ENCODE data around the gene FAS.

The FAS gene

GRCh38 chr10:88990384-88991160 lies at the start of gene FAS:
TSS of gene FAS (plus strand) at chr10:88990798. CDS start at chr10:88990877, 79 bp downstream.
- peaks cover 32% of the 10 kb centered on the region for H3K4me1 ChIP-seq (ENCODE audit: control insufficient read depth, insufficient read depth, low read length)
- peak within 1 kb of the TSS; percentile 77 for H3K4me3 ChIP-seq (ENCODE audit: low read depth, low read length)
- peak within 1 kb of the TSS; percentile 3 for H3K27ac ChIP-seq (ENCODE audit: low read depth, low read length)
- peak within 1 kb of the TSS; percentile 29 for H3K9ac ChIP-seq (ENCODE audit: low read depth, low read length)
- H3K9me3 ChIP-seq (ENCODE audit: control insufficient read depth, insufficient read depth, low read length) = no peaks in the 10 kb centered on the region
- no peaks in the 10 kb centered on the region for H3K36me3 ChIP-seq (ENCODE audit: control insufficient read depth, insufficient read depth, low read length)
- peaks cover 32% of the 10 kb centered on the region for H3K27me3 ChIP-seq (ENCODE audit: control insufficient read depth, insufficient read depth, low read length)

- Histone ChIP-seq H3K27ac (ENCODE audit: low read depth, low read length) (no peak overlapping the region), H3K4me1 (ENCODE audit: control insufficient read depth, insufficient read depth, low read length) (no peaks in the 10 kb centered on the region), H3K27me3 (ENCODE audit: control insufficient read depth, insufficient read depth, low read length) (no peaks in the 10 kb centered on the region), H3K36me3 (ENCODE audit: control insufficient read depth, insufficient read depth, low read length) (no peaks in the 10 kb centered on the region), H3K9me3 (ENCODE audit: control insufficient read depth, insufficient read depth, low read length) (no peaks in the 10 kb centered on the region), H3K4me3 (ENCODE audit: low read depth, low read length) (no peak overlapping the region), H3K9ac (ENCODE audit: low read depth, low read length) (no peak overlapping the region)
These were observed 49.6 kb upstream of the FAS start for GRCh38 chr10:88941026-88941425.

- Histone ChIP-seq H3K9ac (ENCODE audit: low read depth, low read length) (no peak overlapping the region), H3K9me3 (ENCODE audit: control insufficient read depth, insufficient read depth, low read length) (no peaks in the 10 kb centered on the region), H3K27me3 (ENCODE audit: control insufficient read depth, insufficient read depth, low read length) (no peaks in the 10 kb centered on the region), H3K4me1 (ENCODE audit: control insufficient read depth, insufficient read depth, low read length) (no peaks in the 10 kb centered on the region), H3K36me3 (ENCODE audit: control insufficient read depth, insufficient read depth, low read length) (no peaks in the 10 kb centered on the region), H3K4me3 (ENCODE audit: low read depth, low read length) (no peak overlapping the region), H3K27ac (ENCODE audit: low read depth, low read length) (no peak overlapping the region)
These were observed 46.8 kb upstream of the FAS start for GRCh38 chr10:88943778-88944177.

- no peaks in the 10 kb centered on the region for H3K27me3 ChIP-seq (ENCODE audit: control insufficient read depth, insufficient read depth, low read length)
- no peaks in the 10 kb centered on the region for H3K4me1 ChIP-seq (ENCODE audit: control insufficient read depth, insufficient read depth, low read length)
- H3K27ac ChIP-seq (ENCODE audit: low read depth, low read length) = no peak overlapping the region
- H3K9me3 ChIP-seq (ENCODE audit: control insufficient read depth, insufficient read depth, low read length) = no peaks in the 10 kb centered on the region
- H3K36me3 ChIP-seq (ENCODE audit: control insufficient read depth, insufficient read depth, low read length) = no peaks in the 10 kb centered on the region
- H3K9ac ChIP-seq (ENCODE audit: low read depth, low read length) = no peak overlapping the region
- no peak overlapping the region for H3K4me3 ChIP-seq (ENCODE audit: low read depth, low read length)
These were observed 45.8 kb upstream of the FAS start for GRCh38 chr10:88944813-88945212.

- Histone ChIP-seq H3K36me3 (ENCODE audit: control insufficient read depth, insufficient read depth, low read length) (no peaks in the 10 kb centered on the region), H3K4me3 (ENCODE audit: low read depth, low read length) (no peak overlapping the region), H3K9me3 (ENCODE audit: control insufficient read depth, insufficient read depth, low read length) (no peaks in the 10 kb centered on the region), H3K4me1 (ENCODE audit: control insufficient read depth, insufficient read depth, low read length) (peaks cover 4% of the 10 kb centered on the region; the same call in 1 of the 2 replicates), H3K27me3 (ENCODE audit: control insufficient read depth, insufficient read depth, low read length) (no peaks in the 10 kb centered on the region), H3K27ac (ENCODE audit: low read depth, low read length) (no peak overlapping the region), H3K9ac (ENCODE audit: low read depth, low read length) (no peak overlapping the region)
These were observed 44.4 kb upstream of the FAS start for GRCh38 chr10:88946200-88946599.

- H3K36me3 ChIP-seq (ENCODE audit: control insufficient read depth, insufficient read depth, low read length) = no peaks in the 10 kb centered on the region
- H3K4me3 ChIP-seq (ENCODE audit: low read depth, low read length) = no peak overlapping the region
- H3K9ac ChIP-seq (ENCODE audit: low read depth, low read length) = no peak overlapping the region
- H3K27me3 ChIP-seq (ENCODE audit: control insufficient read depth, insufficient read depth, low read length) = no peaks in the 10 kb centered on the region
- H3K9me3 ChIP-seq (ENCODE audit: control insufficient read depth, insufficient read depth, low read length) = no peaks in the 10 kb centered on the region
- H3K4me1 ChIP-seq (ENCODE audit: control insufficient read depth, insufficient read depth, low read length) = peaks cover 11% of the 10 kb centered on the region
- H3K27ac ChIP-seq (ENCODE audit: low read depth, low read length) = no peak overlapping the region
These were observed 43.5 kb upstream of the FAS start for GRCh38 chr10:88946965-88947590.

GRCh38 chr10:88949051-88949450 lies 41.5 kb upstream of the FAS start:
- no peak overlapping the region for H3K27ac ChIP-seq (ENCODE audit: low read depth, low read length)
- no peak overlapping the region for H3K9ac ChIP-seq (ENCODE audit: low read depth, low read length)
- H3K4me1 ChIP-seq (ENCODE audit: control insufficient read depth, insufficient read depth, low read length) = peaks cover 11% of the 10 kb centered on the region
- no peak overlapping the region for H3K4me3 ChIP-seq (ENCODE audit: low read depth, low read length)
- no peaks in the 10 kb centered on the region for H3K9me3 ChIP-seq (ENCODE audit: control insufficient read depth, insufficient read depth, low read length)
- no peaks in the 10 kb centered on the region for H3K36me3 ChIP-seq (ENCODE audit: control insufficient read depth, insufficient read depth, low read length)
- no peaks in the 10 kb centered on the region for H3K27me3 ChIP-seq (ENCODE audit: control insufficient read depth, insufficient read depth, low read length)

GRCh38 chr10:88949912-88950837 lies 40.4 kb upstream of the FAS start:
- Histone ChIP-seq H3K36me3 (ENCODE audit: control insufficient read depth, insufficient read depth, low read length) (no peaks in the 10 kb centered on the region), H3K9ac (ENCODE audit: low read depth, low read length) (no peak overlapping the region), H3K27me3 (ENCODE audit: control insufficient read depth, insufficient read depth, low read length) (no peaks in the 10 kb centered on the region), H3K9me3 (ENCODE audit: control insufficient read depth, insufficient read depth, low read length) (no peaks in the 10 kb centered on the region), H3K4me3 (ENCODE audit: low read depth, low read length) (no peak overlapping the region), H3K4me1 (ENCODE audit: control insufficient read depth, insufficient read depth, low read length) (peaks cover 11% of the 10 kb centered on the region), H3K27ac (ENCODE audit: low read depth, low read length) (no peak overlapping the region)

- H3K27me3 ChIP-seq (ENCODE audit: control insufficient read depth, insufficient read depth, low read length) = no peaks in the 10 kb centered on the region
- no peaks in the 10 kb centered on the region for H3K9me3 ChIP-seq (ENCODE audit: control insufficient read depth, insufficient read depth, low read length)
- H3K4me1 ChIP-seq (ENCODE audit: control insufficient read depth, insufficient read depth, low read length) = peaks cover 11% of the 10 kb centered on the region
- H3K4me3 ChIP-seq (ENCODE audit: low read depth, low read length) = no peak within 1 kb of the TSS
- H3K27ac ChIP-seq (ENCODE audit: low read depth, low read length) = no peak within 1 kb of the TSS
- H3K36me3 ChIP-seq (ENCODE audit: control insufficient read depth, insufficient read depth, low read length) = no peaks in the 10 kb centered on the region
- no peak within 1 kb of the TSS for H3K9ac ChIP-seq (ENCODE audit: low read depth, low read length)
These were observed 37.9 kb upstream of the FAS start, which contains the start of gene ACTA2 for GRCh38 chr10:88952647-88953111. TSS of gene ACTA2 (minus strand) at chr10:88952773. CDS start at chr10:88948930, 3,843 bp downstream.

GRCh38 chr10:88953662-88954061 lies 36.9 kb upstream of the FAS start:
- no peak overlapping the region for H3K9ac ChIP-seq (ENCODE audit: low read depth, low read length)
- peaks cover 11% of the 10 kb centered on the region for H3K4me1 ChIP-seq (ENCODE audit: control insufficient read depth, insufficient read depth, low read length)
- H3K27ac ChIP-seq (ENCODE audit: low read depth, low read length) = no peak overlapping the region
- no peaks in the 10 kb centered on the region for H3K27me3 ChIP-seq (ENCODE audit: control insufficient read depth, insufficient read depth, low read length)
- no peaks in the 10 kb centered on the region for H3K9me3 ChIP-seq (ENCODE audit: control insufficient read depth, insufficient read depth, low read length)
- H3K36me3 ChIP-seq (ENCODE audit: control insufficient read depth, insufficient read depth, low read length) = no peaks in the 10 kb centered on the region
- H3K4me3 ChIP-seq (ENCODE audit: low read depth, low read length) = no peak overlapping the region
